ENCODE results near the gene OXA1L.

- TF ChIP-seq CTCF (IDR thresholded peaks at IDR 0.05) (no peak), POLR2AphosphoS5 (IDR thresholded peaks at IDR 0.05) (no peak), POLR2A (IDR thresholded peaks at IDR 0.05) (no peak)
These were observed 54.9 kb downstream of the OXA1L start for GRCh38 chr14:22821193-22822015.

Data from prostate gland (tissue), 2 donors.